GM15510 (cell line): ENCODE data around the gene PDE1C.

Source experiments
- POLR2A ChIP-seq: IDR thresholded peaks from 3 replicates; pipeline ENCODE4 v1.6.1; 2011; ENCODE audit warnings: borderline replicate concordance; ENCODE audit not compliant: insufficient read length; ENCODE audit errors: extremely low read depth

The PDE1C gene

DNA sequence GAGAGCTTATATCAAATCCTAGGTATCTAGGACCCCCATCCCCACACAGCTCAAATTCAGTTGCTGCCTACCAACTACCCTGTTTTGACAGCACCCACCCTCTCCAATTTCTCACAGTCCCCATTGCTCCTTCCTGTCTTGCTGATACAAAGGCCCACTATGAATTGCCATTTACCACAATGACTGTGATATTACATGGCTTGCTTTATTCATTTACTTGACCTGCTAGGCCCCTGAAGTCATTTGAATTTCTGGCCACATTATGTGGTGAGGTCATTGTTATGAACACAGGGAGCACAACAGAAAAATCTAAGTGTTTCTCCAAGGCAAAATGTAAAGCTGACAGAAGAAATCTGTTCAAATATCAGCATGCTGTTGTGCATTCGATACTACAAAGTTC lies 281.8 kb downstream of the PDE1C start:
- TF ChIP-seq POLR2A = no peak

DNA sequence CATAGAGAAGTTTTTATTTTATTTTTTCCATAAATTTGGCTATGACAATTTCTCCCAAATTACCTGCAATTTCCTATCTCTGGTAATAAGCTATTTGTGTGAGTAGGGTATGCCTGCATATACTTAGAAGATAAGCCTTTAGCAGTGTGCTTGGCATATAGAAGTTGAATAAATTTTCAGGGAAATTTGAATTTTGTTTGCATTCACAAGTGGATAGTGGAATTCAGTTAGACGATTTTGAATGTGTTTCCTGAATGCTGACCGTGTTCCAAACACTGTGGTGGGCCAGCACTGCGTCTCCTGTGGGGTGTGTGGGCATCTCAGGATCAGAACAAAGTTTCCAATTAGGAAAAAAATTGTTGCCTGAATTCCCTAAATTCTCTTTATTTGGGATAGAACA lies 283.9 kb downstream of the PDE1C start:
- TF ChIP-seq POLR2A = no peak

DNA sequence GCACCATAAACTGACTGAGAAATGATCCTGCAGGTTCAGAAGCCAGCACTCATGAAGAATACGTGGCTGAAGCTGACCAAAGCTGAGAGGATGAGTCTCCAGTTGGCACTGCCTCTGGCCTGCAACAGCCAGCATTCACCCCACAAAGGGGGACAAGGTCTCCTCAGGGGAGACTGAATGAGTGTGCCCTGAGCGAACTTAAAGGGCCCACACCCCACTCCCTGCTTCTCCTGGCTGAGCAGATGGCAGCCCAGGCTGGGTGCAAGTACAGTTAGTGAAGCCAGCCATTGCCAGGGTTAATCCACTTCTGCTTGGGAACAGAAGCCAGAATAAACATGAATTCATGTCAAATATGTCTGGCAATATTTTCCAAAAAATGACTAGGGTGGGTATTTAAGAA lies 285.1 kb downstream of the PDE1C start:
- no peak for TF ChIP-seq POLR2A

DNA sequence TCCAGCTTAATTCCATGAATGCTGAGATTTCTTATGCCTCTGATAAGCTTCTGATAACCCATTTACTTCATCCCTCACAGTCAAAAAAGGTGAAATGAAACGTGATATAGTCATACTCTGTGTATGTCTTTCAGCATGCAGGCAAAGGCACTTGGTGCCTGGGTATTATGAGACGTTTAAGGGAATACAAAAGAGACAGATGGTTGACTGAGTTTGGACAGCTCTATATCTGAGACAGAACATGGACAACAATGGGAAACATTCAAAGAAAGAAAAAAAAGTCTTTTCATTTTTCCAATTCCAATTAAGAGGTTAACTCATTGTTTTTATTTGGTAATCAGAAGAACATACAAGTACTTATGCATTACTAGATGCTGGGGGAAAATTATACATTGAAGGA lies 287.0 kb downstream of the PDE1C start:
- TF ChIP-seq POLR2A = no peak

DNA sequence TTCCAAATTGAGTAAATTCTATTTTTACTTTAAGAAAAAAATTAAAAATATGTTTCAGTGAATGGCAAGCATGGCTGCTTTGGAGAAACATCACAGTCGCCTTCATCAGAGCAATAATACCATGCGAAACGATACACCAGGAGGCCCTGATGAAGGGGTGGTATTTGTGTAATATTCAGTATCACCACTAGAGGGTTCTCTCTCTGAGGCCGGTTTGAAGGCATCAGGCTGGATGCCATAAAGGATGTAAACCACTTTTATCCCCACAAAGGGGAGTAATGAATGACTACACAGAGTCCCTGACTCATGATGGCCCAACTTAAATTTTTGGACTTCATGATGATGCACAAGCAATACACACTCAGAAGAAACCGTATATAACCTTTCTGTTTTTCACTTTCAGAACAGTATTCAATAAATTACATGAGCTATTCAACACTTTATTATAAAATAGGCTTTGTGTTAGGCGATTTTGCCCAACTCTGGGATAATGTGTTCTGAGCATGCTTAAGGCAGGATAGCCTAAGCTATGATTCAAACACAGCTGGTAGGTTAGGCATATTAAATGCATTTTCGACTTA lies 287.7 kb downstream of the PDE1C start:
- TF ChIP-seq POLR2A = no peak

DNA sequence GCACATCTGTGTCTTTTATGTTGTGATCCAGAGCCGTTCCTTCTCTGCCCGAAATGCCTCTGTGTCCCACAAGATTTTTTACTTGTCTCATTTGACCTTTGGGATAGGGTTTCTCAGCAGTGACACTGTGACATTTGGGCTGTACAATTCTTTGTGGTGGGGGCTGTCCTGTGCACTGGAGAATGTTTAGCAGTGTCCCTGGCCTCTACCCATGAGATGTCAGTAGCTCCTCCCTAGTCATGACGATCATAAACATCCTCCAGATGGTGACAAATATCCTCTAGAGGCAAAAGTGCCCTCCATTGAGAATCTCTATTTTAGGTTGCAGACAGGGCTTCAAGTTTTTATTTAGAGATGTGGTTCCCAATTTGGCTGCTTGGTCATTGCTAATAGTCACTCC lies 291.9 kb downstream of the PDE1C start:
- TF ChIP-seq POLR2A = no peak

DNA sequence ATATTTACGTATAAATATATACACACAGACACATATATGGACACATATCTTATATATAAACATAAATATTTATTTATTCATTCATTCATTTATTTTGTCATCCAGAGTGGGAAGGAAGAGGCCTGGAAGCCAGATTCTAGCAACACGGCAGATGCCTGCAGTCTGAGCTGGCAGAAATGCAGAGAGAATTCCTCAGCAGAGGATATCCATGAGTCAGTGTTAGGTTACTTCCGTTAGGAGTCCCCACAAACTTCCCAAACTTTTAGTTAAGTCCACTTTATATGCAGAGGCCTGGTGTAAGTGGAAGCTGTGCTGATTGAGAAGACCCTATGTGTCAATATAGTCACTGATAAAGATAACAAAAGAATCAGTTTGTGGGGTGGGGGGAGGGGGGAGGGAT lies 293.6 kb downstream of the PDE1C start:
- TF ChIP-seq POLR2A = no peak

DNA sequence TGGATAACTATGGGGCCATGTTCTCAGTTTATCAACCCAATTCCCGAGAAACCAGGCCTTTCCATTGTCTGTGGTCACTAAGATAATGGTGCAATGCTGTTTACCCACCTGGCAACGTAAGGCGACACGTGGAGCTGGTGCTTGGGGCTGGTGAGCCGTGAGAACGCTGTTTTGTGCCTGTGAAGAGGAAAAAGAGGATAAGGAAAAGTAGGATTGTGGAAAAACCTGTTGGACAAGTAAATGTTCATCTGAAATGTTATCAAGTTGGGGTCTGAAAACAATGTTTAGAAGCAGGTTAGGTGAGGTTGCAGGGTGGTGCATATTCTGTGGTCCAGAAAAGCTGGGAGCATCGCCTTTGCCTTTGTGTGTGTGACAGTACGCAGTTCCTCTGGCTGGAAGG lies 294.7 kb downstream of the PDE1C start:
- TF ChIP-seq POLR2A = no peak

DNA sequence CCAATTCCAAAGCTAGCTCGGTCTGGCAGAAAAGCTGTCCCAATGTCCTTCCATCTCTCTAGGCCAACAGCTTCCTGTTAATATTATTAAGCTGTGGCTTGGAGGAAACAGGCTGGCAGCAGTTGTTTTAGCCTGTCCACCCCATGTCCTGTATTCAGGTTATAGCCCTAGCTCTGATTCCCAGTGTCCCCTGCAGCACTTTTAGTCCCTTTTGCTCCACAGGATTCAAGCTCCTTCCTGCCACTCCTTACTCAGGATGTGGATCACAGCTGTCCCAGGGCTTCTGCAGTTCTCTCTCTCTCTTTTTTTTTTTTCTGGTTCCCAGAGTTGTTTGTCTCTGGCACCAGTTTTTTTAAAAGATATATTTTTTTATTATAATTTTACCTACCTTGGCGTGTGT lies 298.0 kb downstream of the PDE1C start:
- no peak for TF ChIP-seq POLR2A

DNA sequence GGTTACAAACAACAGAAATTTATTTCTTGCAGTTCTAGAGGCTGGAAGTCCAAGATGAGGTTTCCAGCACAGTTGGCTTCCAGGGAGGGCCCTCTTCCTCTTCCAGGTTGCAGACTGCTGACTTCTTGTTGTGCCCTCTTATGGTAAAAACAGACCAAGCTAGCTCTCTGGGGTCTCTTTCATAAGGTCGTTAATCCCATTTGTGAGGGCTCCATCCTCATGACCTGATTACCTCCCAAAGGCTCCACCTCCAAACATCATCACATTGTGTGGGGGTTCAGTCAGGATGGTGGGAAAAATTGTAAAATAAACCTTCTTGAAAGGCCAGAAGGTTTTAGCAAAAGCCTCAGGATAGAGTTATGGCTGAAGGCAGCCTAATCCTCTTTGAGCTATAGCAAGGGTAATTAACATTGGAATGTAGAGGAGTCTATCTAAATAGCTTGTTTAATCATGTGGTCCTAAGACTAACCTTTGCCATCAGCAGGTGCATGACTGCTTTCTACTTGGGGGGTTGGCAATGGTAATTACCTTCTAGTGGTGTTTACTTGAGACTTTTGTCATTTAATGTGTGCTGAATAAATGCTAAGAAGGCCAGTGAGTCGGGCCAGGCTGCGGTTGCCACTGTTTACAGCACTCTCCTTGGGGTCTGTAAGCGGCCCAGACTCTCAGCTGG lies 302.4 kb downstream of the PDE1C start:
- TF ChIP-seq POLR2A = no peak

DNA sequence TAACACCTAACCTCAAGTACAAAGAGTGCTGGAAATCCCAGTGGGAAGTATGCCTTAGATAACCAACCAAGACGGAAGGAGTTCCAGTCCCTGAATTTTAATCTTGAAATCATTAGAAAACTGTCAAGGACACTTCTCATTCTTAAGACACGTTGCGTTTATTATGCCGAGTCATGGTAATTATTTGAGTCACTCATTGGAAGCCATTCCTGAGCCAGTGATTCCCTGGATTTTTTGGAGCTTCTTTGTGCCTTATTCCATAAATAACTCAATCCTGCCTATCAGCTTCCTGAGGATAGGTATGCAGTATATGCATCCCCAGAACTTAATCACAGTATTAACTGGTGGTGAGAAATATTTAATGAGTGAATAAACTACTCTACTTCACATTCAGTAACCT lies 305.7 kb downstream of the PDE1C start:
- TF ChIP-seq POLR2A = no peak

DNA sequence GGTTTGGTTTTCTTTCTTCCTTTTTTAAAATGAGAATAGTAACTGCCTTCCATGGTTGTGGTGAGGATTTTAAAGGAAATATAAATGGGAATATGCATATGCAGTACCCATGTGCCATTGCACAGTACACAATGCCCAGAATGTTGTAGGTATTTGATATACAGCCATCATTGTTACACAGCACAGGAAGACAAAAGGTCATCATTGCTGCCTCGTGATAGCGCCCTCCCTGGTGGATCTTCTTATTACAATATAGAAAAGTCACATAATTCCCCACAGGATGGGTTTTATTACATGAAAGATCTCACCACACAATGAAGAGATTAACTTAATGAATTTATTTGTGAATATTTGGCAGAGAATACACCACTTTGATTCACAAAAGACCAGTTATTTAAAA lies 306.7 kb downstream of the PDE1C start:
- TF ChIP-seq POLR2A = no peak

DNA sequence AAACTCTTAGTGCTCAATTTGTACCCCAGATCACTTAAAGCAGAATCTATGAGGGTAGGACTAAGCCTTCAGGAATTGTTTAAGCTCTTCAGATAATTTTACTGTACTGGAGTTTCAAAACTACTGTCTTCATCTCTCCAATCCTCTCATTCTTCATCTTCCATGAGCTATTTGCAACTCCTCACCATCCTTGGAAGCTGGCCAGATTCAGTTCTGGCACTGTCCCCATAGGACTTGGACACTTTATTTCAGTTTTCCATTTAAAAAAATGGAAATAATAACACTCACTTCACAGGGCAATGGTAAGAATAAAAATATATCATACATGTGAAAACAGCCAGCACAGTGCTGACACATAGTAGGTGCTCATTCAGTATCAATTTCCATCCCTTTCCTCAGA lies 308.6 kb downstream of the PDE1C start:
- no peak for TF ChIP-seq POLR2A

DNA sequence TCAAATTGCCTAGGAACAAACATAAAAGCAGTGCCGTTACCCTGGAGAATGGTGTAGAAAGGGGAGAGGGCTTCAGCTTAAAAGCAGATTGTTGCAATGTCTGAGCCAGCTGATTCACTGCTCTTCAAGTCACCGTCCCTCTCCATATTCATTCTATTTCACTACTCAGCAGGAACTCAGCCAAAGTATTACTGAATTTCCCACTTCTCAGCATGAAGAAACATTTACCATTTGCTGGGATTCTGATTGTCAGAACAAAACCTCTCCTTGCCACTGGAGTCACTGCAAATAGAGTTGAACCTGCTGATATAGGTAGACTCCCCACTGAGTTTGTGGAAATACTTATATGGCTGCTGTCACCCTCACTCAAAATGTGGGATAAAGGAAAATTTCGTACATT lies 311.5 kb downstream of the PDE1C start:
- no peak for TF ChIP-seq POLR2A

DNA sequence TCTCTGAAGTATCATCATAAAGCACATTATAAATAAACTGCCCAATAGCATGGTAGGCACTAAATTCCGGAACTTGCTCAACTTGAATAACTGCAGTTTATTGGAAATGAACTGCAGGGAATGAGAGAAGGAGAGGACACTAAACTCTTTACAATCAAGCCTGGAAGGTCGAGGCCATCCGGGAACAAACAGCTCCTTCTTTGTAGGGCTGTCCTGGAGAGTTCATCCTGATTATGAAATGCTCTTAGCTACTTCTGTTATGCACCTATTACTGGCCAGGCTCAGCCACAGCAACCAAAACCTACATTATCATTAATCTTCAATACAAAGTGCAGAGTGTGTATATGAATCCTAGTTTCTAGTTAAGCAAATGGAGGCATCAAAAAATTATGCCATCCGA lies 318.5 kb downstream of the PDE1C start:
- no peak for TF ChIP-seq POLR2A

DNA sequence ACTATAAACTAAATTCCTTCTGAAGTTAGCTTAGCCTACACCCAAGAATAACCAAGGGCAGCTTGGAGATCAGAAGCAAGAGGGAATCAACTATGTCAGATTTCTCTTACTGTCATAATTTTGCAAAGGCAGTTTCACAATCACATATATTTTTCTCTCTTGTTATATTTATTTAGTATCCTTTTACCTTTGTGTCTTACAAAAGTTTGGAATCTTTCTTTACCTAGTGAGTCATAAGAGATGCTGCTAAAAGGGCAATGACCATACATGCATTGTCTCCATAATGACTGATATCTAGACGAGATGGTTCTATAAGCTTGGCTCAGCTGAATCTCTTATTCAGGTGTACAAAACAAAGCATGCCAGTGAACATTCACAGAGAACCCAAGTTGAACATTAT lies 322.1 kb downstream of the PDE1C start:
- TF ChIP-seq POLR2A = no peak

DNA sequence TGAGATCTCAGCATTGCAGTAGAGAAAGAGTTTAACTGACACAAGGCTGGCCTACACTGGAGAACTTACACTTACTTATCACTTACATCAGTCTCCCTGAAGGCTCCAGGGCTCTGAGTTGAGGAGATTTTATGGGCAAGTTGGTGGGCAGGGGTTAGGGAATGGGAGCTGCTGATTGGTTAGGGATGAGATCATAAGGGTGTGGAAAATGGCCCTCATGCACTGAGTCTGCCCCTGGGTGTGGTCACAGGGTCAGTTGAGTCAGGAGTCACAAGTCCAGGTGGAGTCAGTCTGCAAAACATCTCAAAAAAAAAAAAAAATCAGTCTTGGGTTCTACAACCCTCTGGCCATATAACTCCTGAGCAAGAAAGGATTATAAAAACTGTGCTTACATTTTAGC lies 322.7 kb downstream of the PDE1C start:
- TF ChIP-seq POLR2A = no peak
